HG02623 (cell line): Measurements from ENCODE around the gene ECHS1.
"Not testable (repeated sequence)": the region's sequence is repeated elsewhere in the genome, so short reads cannot be mapped to it uniquely, and the experiment has no call there.

Experiments
- ATAC-seq: cut with Tn5 transposase; IDR thresholded peaks from one replicate; pipeline ENCODE4 v1.9.1; 2021; ENCODE audit warnings: moderate library complexity; ENCODE audit not compliant: unreplicated experiment

The ECHS1 gene

DNA sequence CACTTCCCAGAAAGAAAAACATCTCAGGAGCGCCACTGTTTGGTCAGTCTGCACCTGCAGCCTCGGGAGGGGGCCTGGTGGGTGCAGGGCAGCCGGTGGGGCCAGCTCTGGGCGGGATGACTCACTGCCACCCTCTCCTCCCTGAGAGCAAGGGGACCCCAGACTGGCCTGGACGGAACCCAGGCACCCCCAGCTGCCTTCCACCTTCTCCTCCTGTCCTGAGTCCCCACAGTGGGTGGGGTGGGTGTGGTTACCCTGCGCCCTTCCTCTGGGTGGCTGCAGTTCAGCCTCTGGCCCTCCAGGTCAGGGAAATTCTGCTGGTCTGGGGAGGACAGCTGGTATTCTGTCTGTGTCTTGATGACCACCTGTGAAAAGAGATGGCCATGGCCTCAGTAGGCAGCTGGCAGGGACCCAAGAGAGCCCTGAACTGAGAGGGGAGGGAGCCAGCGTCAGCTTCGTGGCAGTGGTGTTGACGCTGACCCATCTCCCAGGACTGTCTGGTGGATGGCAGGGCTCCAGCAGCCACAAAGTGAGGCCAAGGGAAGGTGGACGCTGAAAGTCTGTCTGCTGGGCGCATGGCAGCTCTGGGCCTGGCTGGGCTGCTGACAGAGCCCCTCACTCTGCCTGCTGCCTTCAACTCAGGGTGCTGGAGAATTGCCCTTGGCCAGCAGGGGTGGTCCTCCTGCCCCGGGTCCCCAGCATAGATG is 45.4 kb downstream of the ECHS1 start:
- ATAC-seq = no peak

DNA sequence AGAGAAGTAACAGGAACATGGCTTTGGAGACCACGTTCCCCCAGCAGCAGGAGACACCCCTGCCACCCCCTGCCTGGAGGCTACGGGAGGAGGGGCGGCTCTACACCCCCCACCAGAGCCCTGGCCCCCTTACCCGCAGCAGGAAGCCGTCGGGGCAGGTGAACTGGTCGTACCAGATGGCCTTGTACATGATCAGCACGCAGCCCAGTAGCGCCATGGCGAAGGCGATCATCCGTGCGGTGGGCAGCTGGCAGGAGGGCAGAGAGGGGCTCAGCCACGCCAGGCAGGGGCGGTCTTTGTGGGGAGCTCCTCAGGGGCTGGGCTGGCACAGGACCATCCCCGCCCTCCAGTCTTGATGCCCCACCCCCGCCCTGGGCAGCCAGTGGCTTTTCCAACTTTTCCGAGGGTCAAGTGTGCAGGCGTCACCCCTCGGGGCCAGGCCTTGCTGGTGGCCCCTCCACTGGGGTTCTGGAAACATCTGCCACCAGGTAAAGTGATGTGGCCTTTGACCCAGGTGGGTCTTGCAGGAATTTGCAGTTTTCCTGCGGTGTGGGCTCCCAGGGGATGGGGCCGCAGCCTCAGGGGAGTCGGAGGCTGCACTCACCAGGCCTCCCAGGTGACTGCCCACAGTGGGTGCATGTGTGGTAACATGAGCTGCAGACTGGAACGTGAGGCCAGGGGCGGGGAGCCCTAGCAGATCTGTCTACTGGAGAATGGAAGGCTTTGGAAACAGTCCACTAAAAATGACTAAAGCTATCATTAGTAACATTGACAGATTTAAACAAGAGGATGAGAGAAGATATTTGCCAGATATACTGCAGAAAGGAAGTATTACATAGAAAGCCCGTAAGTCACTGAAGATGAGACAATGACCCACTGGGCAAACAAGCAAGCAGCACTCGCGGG is 46.2 kb downstream of the ECHS1 start:
- ATAC-seq = no peak

DNA sequence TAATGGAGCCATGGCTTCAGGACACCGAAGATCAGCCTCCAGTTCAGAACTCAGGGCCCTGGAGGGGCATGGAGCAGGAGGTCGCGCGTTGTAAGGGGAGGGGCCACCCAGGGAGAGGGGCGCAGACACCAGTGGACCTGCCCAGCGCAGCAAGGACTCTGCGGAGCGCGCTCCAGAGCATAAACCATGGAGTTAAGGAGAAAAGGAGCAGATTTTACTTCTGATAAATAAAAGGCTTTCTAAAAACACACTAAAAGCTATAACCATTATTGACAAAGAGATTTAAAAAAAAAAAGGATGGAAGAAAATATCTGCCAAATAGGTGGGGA is 47.0 kb downstream of the ECHS1 start:
- no peak for ATAC-seq

DNA sequence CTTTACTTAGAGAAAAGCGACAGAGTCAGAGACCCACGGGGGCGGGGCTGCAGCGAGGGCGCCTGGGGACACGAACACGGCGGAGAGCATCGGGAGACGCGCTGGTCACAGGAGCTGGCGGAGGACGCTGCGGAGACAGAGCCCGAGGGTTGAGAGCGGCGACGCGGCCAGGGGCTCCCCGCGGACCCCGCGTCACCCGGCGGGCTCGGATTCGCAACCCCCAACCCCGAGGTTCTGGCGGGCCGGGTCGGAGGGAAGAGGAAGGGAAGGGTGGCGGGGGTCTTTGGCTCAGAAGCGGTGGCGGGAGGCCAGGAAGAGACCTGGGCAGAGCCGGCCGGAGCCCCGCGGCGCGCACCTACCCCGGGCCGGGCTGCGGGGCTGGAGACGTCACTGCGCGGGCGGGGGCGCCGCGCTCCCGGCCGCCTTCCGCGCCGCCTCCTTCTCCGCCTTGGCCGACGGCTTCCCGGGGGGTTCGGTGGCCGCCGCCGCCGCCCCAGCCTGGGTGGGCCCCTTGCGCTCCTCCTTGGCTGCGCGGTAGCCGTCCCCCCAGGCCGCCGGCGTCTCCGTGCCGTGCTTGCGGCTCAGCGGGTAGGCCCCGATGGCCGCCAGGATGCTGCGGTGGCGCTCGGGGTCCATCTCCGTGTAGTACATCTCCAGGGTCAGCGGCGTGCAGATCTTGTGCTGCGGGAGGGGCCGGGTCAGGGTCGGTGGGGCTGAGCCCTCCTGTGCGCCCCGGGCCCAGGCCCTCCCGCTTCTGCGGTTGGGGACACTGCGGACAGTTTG is 47.5 kb downstream of the ECHS1 start:
- ATAC-seq = no peak

DNA sequence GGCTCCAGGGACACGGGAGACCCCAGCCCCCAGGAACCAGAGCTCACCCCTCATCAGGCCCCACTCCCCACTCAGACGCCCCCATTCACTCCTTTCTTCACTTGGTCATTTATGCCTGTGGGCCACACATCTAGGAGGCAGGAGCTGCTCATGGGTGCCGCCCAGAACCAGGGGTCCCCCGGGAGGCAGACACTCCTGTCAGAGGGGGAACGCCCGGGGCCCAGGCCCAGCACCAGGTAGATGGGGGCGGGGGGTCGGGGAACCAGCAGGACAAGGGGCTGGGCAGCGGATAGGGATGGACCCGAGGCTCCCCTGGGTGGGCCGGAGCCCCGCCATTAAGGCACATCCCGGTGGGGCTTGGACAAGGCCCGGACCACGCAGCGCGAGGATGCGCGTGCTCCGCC is 48.3 kb downstream of the ECHS1 start:
- ATAC-seq = no peak

DNA sequence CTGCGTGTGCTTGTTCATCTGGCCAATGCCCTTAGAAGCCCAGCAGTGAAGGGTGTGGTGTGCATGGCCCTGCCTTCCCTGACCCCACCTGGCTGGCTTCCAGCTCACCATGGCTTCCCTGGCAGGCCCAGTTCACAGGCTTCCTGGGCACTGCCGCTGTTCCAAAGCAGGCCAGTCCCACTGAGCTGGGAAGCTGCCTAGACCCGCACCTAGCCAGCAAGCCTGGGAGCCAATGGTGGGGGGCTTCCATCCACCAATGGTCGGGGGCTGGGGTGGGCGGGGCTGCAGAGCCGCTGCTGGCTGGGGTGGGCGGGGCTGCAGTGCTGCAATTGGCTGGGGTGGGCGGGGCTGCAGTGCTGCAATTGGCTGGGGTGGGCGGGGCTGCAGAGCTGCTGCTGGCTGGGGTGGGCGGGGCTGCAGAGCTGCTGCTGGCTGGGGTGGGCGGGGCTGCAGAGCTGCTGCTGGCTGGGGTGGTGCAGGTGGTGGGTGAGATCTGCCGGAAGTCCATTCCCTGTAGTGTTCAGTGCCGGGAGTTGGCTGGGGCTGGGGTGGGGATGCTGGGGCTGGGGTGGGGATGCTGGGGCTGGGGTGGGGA is 48.9 kb downstream of the ECHS1 start:
- no peak for ATAC-seq

DNA sequence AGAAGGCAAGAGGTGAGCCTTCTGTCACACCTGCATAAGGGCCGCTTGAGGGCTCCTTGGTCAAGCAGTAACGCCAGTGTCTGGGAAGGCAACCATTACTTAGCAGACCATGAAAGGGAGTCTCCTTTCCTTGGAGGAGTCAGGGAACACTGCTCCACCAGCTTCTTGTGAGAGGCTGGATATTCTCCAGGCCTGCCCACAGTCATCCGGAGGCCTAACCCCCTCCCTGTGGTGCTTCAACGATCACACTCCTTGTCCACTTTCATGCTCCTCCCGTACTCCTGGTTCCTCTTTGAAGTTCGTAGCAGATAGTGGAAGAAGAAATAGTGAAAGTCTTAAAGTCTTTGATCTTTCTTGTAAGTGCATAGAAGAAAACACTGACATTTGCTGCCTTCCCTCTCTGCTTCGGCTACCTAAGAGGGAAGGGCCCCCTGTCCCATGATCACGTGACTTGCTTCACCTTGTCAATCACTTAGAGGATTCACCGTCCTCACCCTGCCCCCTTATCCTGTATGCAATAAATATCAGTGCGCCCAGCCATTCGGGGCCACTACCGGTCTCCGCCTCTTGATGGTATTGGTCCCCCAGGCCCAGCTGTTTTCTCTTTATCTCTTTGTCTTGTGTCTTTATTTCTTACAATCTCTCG is 51.0 kb downstream of the ECHS1 start:
- not testable (repeated sequence) for ATAC-seq

DNA sequence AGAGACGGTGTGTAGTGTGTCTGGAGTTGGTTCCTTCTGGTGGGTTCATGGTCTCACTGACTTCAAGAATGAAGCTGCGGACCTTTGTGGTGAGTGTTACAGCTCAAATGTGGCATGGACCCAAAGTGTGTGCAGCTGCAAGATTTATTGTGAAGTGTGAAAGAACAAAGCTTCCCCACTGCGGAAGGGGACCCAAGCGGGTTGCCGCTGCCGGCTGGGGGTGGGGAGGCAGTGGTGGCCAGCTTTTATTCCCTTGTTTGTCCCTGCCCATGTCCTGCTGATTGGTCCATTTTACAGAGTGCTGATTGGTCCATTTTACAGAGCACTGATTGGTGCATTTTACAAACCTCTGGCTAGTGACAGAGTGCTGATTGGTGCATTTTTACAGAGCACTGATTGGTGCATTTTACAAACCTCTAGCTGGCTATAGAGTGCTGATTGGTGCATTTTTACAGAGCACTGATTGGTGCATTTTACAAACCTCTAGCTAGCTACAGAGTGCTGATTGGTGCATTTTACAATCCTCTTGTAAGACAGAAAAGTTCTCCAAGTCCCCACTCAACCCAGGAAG is 52.2 kb downstream of the ECHS1 start:
- ATAC-seq = not testable (repeated sequence)

DNA sequence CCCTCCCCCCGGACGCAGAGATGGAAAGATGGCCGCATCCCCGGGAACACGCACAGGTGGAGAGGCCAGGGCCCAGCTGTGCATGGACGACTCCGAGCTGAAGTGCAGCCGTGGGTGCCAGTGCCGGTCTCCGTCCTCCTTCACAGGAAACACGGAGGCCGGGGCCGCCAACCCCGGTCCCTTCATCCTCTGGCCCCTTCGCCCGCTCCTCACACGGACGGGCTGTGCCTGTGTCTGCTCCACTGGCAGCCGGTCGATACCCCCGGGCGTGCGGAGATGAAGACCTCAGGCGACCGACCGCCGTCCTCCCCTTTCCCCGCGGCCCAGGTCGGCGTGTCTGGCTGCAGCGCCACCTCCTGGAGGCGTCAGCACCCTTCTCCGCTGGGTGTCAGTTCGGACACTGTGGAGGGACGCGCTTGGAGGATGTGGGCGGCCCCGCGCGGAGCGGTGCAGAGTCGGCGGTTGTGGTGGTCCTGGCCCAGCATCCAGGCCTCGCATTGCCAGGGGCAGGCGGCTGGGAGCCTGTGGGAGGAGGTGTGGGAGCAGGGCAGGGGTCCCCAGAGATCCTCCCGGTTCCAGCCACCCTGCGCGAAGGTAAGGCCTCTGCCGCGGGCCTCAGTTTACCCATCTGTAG is 54.5 kb downstream of the ECHS1 start:
- peak; percentile 77 for ATAC-seq

DNA sequence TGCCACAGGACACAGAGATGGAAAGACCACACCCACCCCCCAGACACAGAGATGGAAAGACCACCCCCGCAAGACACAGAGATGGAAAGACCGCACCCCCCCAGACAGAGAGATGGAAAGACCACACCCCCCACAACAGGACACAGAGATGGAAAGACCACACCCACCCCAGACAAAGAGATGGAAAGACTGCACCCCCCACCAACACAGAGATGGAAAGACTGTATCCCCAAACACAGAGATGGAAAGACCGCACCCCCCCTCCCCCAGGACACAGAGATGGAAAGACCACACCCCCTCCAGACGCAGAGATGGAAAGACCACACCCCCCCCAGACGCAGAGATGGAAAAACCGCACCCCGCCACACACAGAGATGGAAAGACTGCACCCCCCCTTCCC is 56.4 kb downstream of the ECHS1 start:
- no peak for ATAC-seq

DNA sequence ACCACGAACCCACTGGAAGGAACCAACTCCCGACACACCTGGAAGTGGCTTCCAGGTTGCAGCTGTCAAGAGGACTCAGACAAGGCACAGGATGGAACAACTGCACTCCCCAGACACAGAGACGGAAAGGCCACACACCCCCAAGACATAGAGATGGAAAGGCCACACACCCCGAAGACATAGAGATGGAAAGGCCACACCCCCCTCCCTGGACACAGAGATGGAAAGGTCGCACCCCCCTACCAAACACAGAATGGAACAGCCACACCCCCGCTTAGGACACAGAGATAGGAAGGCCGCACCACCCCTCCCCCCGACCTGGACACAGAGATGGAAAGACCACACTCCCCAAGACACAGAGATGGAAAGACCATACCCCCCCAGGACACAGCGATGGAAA is 56.9 kb downstream of the ECHS1 start:
- ATAC-seq = no peak

DNA sequence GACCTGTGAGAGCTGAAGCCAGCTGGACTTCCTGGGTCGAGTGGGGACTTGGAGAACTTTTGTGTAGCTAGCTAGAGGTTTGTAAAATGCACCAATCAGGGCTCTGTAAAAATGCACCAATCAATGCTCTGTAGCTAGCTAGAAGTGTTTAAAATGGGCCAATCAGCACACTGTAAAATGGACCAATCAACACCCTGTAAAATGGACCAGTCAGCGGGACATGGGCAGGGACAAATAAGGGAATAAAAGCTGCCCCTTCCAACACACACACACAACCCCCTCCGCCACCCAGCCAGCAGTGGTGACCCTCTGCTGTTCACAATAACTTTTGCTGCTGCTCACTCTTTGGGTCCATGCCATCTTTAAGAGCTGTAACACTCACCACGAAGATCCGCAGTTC is 57.3 kb downstream of the ECHS1 start:
- ATAC-seq = no peak

DNA sequence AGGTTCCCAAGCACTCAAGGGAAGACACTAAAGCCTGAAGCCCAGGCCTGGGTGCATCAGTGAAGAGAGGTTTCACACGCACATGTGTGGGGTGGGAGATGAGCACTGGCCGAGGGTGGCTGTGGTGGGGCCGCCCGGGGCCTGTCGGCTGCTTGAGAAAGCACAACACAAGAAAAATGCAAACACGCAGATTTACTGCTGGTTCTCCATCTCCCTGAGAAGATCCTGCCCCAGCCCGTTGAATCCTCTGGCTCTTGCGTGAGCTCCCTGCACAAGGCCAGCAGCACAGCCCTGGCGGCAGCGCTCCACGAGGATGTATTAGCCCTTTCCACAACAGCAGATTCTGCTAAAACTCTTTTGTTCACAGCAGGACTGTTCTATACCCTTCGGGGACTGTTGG is 58.2 kb downstream of the ECHS1 start:
- no peak for ATAC-seq

DNA sequence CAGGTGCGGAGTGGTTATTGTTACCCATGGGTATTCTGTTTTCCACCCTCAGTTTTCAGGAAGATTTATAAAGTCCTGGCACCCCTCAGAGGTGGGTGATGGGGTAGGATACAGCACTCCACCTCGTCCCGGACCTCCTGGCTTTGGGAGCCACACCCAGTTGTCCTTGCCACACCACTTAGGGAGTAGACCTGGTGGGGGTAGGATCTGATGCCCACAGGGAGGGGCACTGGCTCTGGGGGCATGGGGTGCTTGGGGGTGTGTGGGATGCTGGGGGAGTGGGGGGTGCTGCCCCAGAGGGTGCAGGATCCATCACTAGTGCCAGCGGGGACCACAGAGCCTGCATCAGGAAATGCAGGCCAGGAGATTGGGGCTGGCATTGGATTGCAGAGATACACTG is 60.0 kb downstream of the ECHS1 start:
- ATAC-seq = no peak

DNA sequence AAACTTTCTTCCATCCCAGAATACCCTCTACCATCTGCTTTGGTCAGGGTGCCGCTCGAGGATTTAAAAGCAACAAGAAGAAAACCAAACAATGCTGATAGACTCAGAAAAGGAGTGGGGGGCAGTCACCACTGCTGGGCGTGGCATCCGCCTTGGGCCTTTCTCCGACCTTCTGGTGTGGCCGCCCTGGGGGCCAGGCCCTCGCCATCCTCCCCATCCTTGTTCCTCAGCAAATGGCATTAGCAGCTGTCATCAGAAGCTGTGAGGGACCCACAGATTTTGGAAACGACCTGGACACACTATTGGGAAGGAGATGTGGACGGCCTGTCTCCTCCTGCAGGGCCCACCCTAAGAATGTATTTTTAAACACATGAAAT is 60.4 kb downstream of the ECHS1 start:
- no peak for ATAC-seq
